GM19193 (cell line): ENCODE measurements around the gene ALDH6A1.

Experiments used
- POLR2A ChIP-seq: IDR thresholded peaks from 4 replicates; pipeline ENCODE4 v1.6.1; 2011; ENCODE audit not compliant: insufficient read depth, insufficient read length; ENCODE audit errors: extremely low read depth

ALDH6A1 gene

DNA sequence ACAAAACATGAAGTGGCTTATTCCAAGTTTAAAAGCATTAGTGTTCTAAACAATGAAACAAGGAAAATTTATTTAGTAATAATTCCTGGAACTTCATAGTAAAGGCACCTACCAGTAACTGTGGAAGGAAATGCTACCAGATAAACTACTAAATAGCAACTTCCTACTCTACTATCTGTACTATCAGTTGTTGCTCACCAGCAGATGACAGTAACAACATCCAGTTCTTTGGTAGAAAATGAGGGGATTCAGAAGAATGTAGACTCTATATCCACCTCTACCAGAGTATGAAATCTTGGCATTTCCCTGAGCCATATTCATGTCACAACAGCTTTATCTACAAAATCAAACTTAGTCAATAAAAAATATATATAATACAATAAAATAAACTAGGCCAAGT is 68.3 kb downstream of the ALDH6A1 start:
- TF ChIP-seq POLR2A, result no peak

DNA sequence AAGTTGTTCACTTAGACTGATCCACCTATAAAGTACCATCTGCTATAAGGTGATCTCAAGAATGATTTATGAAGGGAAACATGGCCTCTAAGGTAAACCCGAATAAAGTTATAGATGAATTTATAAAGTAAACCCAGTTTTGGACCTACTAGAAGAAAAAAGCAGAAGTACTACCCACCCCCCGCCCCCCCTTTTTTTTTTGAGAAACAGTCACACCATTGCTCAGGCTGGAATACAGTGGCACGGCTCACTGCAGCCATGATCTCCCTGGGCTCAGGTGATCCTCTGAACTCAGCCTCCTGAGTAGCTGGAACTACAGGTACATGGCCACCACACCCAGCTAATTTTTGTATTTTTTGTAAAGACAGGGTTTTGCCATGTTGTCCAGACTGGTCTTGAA is 69.1 kb downstream of the ALDH6A1 start:
- TF ChIP-seq POLR2A, result no peak

DNA sequence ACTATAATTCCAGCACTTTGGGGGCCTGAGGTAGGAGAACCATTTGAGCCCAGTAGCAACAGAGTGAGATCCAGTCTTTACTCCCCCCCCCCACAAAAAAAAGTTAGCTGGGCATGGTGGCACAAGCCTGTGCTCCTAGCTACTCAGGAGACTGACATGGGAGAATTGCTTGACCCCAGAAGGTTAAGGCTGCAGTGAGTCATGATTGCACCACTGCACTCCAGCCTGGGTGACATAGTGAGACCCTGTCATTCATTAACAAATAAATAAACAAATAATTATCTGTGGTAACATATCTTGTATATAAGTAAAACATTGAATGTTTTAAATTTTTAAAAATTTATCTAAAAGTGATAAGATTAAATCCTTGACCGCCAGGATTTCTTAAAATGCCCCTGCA is 70.0 kb downstream of the ALDH6A1 start:
- no peak for TF ChIP-seq POLR2A

DNA sequence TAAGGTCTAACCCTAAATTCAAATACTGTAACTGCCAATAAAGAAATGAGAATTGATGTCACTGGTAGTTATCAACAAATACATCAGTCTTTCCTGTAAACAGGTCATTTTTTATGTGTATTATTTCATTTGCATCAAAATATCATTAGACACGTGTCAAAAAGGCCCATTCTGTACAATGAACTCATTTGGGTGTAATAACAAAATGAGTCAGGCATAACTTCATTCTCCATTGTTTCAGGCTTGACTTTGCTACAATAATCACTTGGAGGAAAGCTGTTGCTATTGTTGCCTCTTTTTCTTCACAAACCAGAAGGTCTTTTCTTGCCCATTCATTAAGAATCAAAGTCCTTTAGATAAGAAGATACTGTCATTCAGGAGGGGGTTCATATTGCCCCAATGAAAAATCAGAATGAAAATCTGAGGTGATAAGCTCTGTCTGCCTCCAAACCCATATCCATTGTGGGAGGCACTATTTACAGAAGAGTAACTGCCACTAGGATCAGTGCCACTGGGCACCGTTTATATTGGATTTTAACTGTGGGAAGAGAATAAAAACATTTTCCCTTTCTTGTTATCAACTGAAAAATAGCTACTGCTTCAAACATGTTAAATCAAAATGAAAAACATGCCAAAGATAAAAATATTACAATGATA is 75.3 kb downstream of the ALDH6A1 start:
- TF ChIP-seq POLR2A, result no peak
